Measurements from ENCODE around the gene MPND. TPM values are rescaled to one million over a fixed set of nuclear protein-coding genes. Genes with fewer than 3 reads are reported as not detected.

The MPND gene
- total RNA-seq, 1 experiment from 2014 or later: 24.3 TPM

DNA sequence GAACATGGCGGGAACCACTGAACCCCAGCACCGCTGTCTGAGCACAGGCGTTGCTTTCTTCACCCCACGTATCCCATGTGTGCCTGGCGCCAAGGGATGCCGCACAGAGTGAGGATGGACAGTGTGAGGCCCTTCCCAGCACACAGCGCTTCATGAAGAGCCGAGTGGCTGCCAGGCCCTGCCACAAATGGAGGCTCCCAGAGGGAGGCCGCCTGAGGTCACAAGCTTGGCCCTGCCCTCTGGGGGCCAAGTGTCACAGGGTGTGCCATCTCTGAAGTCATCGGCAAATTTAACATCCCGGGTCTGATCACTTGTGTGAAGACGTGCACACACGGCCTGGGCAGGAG, 24.4 kb downstream of the MPND start:
- Histone ChIP-seq H3K36me3 (ENCODE audit: control insufficient read depth in 1 of 2, insufficient read depth in 2 of 2, low read length in 2 of 2) (no peaks in the 10 kb centered on the region), H2AFZ (ENCODE audit: low read depth, low read length, poor library complexity, severe bottlenecking) (no peak overlapping the region), H3K27ac (ENCODE audit: low read depth, low read length) (peak overlapping the region; percentile 22; the same call in 1 of the 2 replicates), H3K9me3 (ENCODE audit: control insufficient read depth in 1 of 2, insufficient read depth in 1 of 2, low read depth in 1 of 2, low read length in 2 of 2) (no peaks in the 10 kb centered on the region), H3K9me2 (ENCODE audit: insufficient read depth) (no peaks in the 10 kb centered on the region), H3K9ac (ENCODE audit: low read length) (no peak overlapping the region), H4K20me1 (ENCODE audit: insufficient read depth) (no peaks in the 10 kb centered on the region), H3K4me1 (ENCODE audit: control insufficient read depth in 1 of 2, insufficient read depth in 2 of 2, low read length in 2 of 2) (peaks cover 0 to 23% of the 10 kb centered on the region in 2 experiments; a peak in 2 of 4 replicates), H3K27me3 (ENCODE audit: insufficient read depth, low read length) (no peaks in the 10 kb centered on the region), H3K4me2 (ENCODE audit: low read length) (no peak overlapping the region), H3K4me3 (replicated peaks in 1 of 2; ENCODE audit: low read depth in 1 of 2, low read length in 2 of 2) (no peak overlapping the region), H3K79me2 (ENCODE audit: insufficient read depth, low read length) (peaks cover 54% of the 10 kb centered on the region)
- ChIA-PET POLR2A (no interaction called here), CTCF (no interaction called here), RAD21 (ENCODE audit: low non-redundant PET in 1 of 2, low total read pairs in 2 of 2, uncharacterized antibody in 2 of 2, unreplicated experiment in 2 of 2) (no interaction called here)
- no TSS peak for BruUV-seq (replicated peaks)
- no peak for ATAC-seq
- intact Hi-C loops (cut with micrococcal nuclease): no loop called here
- TF ChIP-seq JUND (IDR thresholded peaks at IDR 0.05) (no peak), CBX3 (IDR thresholded peaks at IDR 0.05; ENCODE audit: low read depth) (no peak), RAD21 (IDR thresholded peaks at IDR 0.05; ENCODE audit: low read depth) (no peak), ZFX (IDR thresholded peaks at IDR 0.05) (no peak)
- TF ChIP-seq, protein P1, sequence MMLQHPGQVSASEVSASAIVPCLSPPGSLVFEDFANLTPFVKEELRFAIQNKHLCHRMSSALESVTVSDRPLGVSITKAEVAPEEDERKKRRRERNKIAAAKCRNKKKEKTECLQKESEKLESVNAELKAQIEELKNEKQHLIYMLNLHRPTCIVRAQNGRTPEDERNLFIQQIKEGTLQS (IDR thresholded peaks at IDR 0.05): no peak
- DNase-seq (ENCODE audit: low read depth, low spot score): no peak

DNA sequence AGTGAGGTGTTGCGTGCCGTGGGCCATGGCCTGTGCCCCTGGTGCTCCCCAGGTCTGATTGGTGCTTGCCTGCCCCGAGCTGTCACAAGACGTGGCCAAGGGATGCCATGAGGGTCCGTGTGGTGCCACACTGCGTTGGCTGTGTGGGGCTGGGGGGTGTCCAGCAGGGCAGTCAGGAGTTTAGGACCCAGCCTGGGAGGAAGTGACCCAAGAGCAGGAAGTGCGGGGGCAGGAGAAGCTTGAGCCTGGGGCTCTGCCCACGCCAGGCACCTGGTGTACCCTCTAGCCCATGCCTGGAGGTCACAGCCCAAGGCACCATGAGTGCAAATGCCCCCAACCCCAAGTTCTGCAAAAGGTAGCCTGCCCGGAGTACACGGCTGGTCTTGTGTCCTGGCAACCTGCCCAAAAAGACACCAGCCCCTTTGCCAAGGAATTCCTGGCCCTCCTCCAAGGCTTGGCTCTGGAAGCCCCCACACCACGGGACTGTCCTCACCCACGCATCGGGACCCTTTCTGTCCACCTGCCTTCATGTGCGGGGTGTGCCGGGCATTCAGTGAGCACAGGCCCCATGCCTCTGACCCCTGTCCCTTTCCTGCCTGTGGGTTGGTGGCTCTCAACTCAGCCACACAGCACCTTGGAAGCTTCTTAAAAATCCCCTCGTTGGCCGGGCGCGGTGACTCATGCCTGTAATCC, 24.9 kb downstream of the MPND start:
- ChIA-PET RAD21 (ENCODE audit: low non-redundant PET in 1 of 2, low total read pairs in 2 of 2, uncharacterized antibody in 2 of 2, unreplicated experiment in 2 of 2) (no interaction called here), POLR2A (interaction anchor here (0.6 kb wide), 1 partner anchor 264 kb away, joined by 4 read pairs; no protein-coding TSS in a partner anchor), CTCF (no interaction called here)
- no peak for DNase-seq (ENCODE audit: low read depth, low spot score)
- Histone ChIP-seq H3K4me2 (ENCODE audit: low read length) (no peak overlapping the region), H3K9me2 (ENCODE audit: insufficient read depth) (no peaks in the 10 kb centered on the region), H3K27me3 (ENCODE audit: insufficient read depth, low read length) (no peaks in the 10 kb centered on the region), H3K4me1 (ENCODE audit: control insufficient read depth in 1 of 2, insufficient read depth in 2 of 2, low read length in 2 of 2) (peaks cover 0 to 26% of the 10 kb centered on the region in 2 experiments), H3K9ac (ENCODE audit: low read length) (no peak overlapping the region), H2AFZ (ENCODE audit: low read depth, low read length, poor library complexity, severe bottlenecking) (no peak overlapping the region), H3K9me3 (ENCODE audit: control insufficient read depth in 1 of 2, insufficient read depth in 1 of 2, low read depth in 1 of 2, low read length in 2 of 2) (no peaks in the 10 kb centered on the region), H3K79me2 (ENCODE audit: insufficient read depth, low read length) (peaks cover 60% of the 10 kb centered on the region), H4K20me1 (ENCODE audit: insufficient read depth) (no peaks in the 10 kb centered on the region), H3K36me3 (ENCODE audit: control insufficient read depth in 1 of 2, insufficient read depth in 2 of 2, low read length in 2 of 2) (no peaks in the 10 kb centered on the region), H3K4me3 (replicated peaks in 1 of 2; ENCODE audit: low read depth in 1 of 2, low read length in 2 of 2) (no peak overlapping the region), H3K27ac (ENCODE audit: low read depth, low read length) (peak overlapping the region; percentile 22; the same call in 1 of the 2 replicates)
- intact Hi-C loops (cut with micrococcal nuclease): no loop called here
- TF ChIP-seq CEBPB (IDR thresholded peaks at IDR 0.05; ENCODE audit: low read depth) (no peak), CBX3 (IDR thresholded peaks at IDR 0.05; ENCODE audit: low read depth) (no peak), JUND (IDR thresholded peaks at IDR 0.05) (no peak), ELF1 (IDR thresholded peaks at IDR 0.05; ENCODE audit: borderline replicate concordance, low read depth) (no peak), YY1 (IDR thresholded peaks at IDR 0.05; ENCODE audit: extremely low read depth, insufficient replicate concordance, low read depth, low read length) (no peak)
- ATAC-seq: no peak
- BruUV-seq (replicated peaks): no TSS peak
